HG03108 (cell line): ENCODE results near the gene FRYL.
"Not testable (repeated sequence)": the region's sequence is repeated elsewhere in the genome, so short reads cannot be mapped to it uniquely, and the experiment has no call there.

Source experiments
- ATAC-seq: cut with Tn5 transposase; IDR thresholded peaks from one replicate; pipeline ENCODE4 v1.9.1; 2021; ENCODE audit warnings: moderate library complexity; ENCODE audit not compliant: unreplicated experiment

The FRYL gene

GRCh38 chr4:48704091-48704802, 75.8 kb downstream of the FRYL start:
- no peak for ATAC-seq

- ATAC-seq = no peak
Measured at GRCh38 chr4:48699475-48699874, 80.6 kb downstream of the FRYL start.

- ATAC-seq = no peak
Measured at GRCh38 chr4:48698029-48698971, 81.8 kb downstream of the FRYL start.

GRCh38 chr4:48697516-48697915, 82.6 kb downstream of the FRYL start:
- ATAC-seq = not testable (repeated sequence)

- ATAC-seq = no peak
Measured at GRCh38 chr4:48694824-48695223, 85.3 kb downstream of the FRYL start.

- ATAC-seq = no peak
Measured at GRCh38 chr4:48693856-48694574, 86.1 kb downstream of the FRYL start.

- ATAC-seq = no peak
Measured at GRCh38 chr4:48692897-48693296, 87.2 kb downstream of the FRYL start.

- ATAC-seq = no peak
Measured at GRCh38 chr4:48692044-48692443, 88.0 kb downstream of the FRYL start.

GRCh38 chr4:48688953-48689352, 91.1 kb downstream of the FRYL start:
- ATAC-seq = no peak

- ATAC-seq = no peak
Measured at GRCh38 chr4:48687313-48688051, 92.6 kb downstream of the FRYL start.

- no peak for ATAC-seq
Measured at GRCh38 chr4:48686369-48686768, 93.7 kb downstream of the FRYL start.

- ATAC-seq = peak; percentile 77
Measured at GRCh38 chr4:48683784-48684666, 96.1 kb downstream of the FRYL start.

- not testable (repeated sequence) for ATAC-seq
Measured at GRCh38 chr4:48682870-48683269, 97.2 kb downstream of the FRYL start.

GRCh38 chr4:48681856-48682255, 98.2 kb downstream of the FRYL start:
- ATAC-seq = peak; percentile 63

- no peak for ATAC-seq
Measured at GRCh38 chr4:48680848-48681568, 99.1 kb downstream of the FRYL start.

- ATAC-seq = no peak
Measured at GRCh38 chr4:48673537-48673936, 106.5 kb downstream of the FRYL start.

- ATAC-seq = no peak
Measured at GRCh38 chr4:48670587-48670986, 109.5 kb downstream of the FRYL start.

GRCh38 chr4:48669086-48669485, 111.0 kb downstream of the FRYL start:
- ATAC-seq = no peak
